Keratinocyte (primary cell): Measurements from ENCODE around the gene NCK2. TPM values are rescaled to one million over a fixed set of nuclear protein-coding genes. Genes with fewer than 3 reads are reported as not detected.

Source experiments
- DNase-seq: peaks from one replicate; pipeline ENCODE4 v3.0.0-alpha.2; 2011; ENCODE audit warnings: low read depth, missing footprints, low spot score
- FAIRE-seq: peaks from 2 replicates; lab custom pipeline; 2011; peaks lifted over from hg19 to GRCh38; lab: Jason Lieb, UNC
- H2AFZ ChIP-seq: 2 replicates; pipeline ENCODE4 v1.6.0; 2012; ENCODE audit warnings: low read length, control low read depth, inconsistent platforms; ENCODE audit not compliant: control insufficient read depth
- H3K27ac ChIP-seq: 2 replicates; pipeline ENCODE4 v1.5.1; 2011; ENCODE audit warnings: low read length; ENCODE audit not compliant: control insufficient read depth, insufficient read depth
- H3K27me3 ChIP-seq: 3 replicates; pipeline ENCODE4 v1.6.0; 2011; ENCODE audit warnings: low read length; ENCODE audit not compliant: control insufficient read depth, insufficient read depth; ENCODE audit errors: extremely low read depth
- H3K36me3 ChIP-seq, 2 experiments: 2 replicates in 1 of 2; 3 replicates in 1 of 2; pipeline ENCODE4 v1.5.1; 2011; ENCODE audit warnings: low read length in 2 of 2, mild to moderate bottlenecking in 1 of 2; ENCODE audit not compliant: control insufficient read depth in 2 of 2, insufficient read depth in 2 of 2; ENCODE audit errors: extremely low read depth in 1 of 2
- H3K4me1 ChIP-seq: 3 replicates; pipeline ENCODE4 v1.5.1; 2011; ENCODE audit warnings: low read length; ENCODE audit not compliant: control insufficient read depth, insufficient read depth; ENCODE audit errors: extremely low read depth
- H3K4me2 ChIP-seq: 3 replicates; pipeline ENCODE4 v1.6.0; 2011; ENCODE audit warnings: low read depth, low read length; ENCODE audit not compliant: control insufficient read depth, insufficient read depth; ENCODE audit errors: extremely low read depth
- H3K4me3 ChIP-seq, 3 experiments: fragments of 200-600 bp in 1 of 3; sonication (generic) in 1 of 3; 2 replicates in 2 of 3; 3 replicates in 1 of 3; pipeline ENCODE4 v1.5.1; 2011 to 2016; ENCODE audit warnings: low read length in 3 of 3, mild to moderate bottlenecking in 3 of 3, control low read depth in 2 of 3, inconsistent platforms in 1 of 3, low read depth in 1 of 3, mixed read lengths in 1 of 3, mixed run types in 1 of 3, moderate library complexity in 1 of 3; ENCODE audit not compliant: control insufficient read depth in 2 of 3, insufficient read depth in 2 of 3; ENCODE audit errors: extremely low read depth in 1 of 3
- H3K79me2 ChIP-seq: 2 replicates; pipeline ENCODE4 v1.6.0; 2012; ENCODE audit warnings: low read length; ENCODE audit not compliant: control insufficient read depth, insufficient read depth
- H3K9ac ChIP-seq: 3 replicates; pipeline ENCODE4 v1.6.0; 2011; ENCODE audit warnings: low read length; ENCODE audit not compliant: control insufficient read depth, insufficient read depth; ENCODE audit errors: extremely low read depth
- H3K9me1 ChIP-seq: 3 replicates; pipeline ENCODE4 v1.6.0; 2011; ENCODE audit warnings: low read length; ENCODE audit not compliant: control insufficient read depth, insufficient read depth; ENCODE audit errors: extremely low read depth
- H3K9me3 ChIP-seq: 2 replicates; pipeline ENCODE4 v1.5.1; 2012; ENCODE audit warnings: low read depth, low read length; ENCODE audit not compliant: control insufficient read depth
- H4K20me1 ChIP-seq: 3 replicates; pipeline ENCODE4 v1.6.0; 2011; ENCODE audit warnings: low read length; ENCODE audit not compliant: control insufficient read depth, insufficient read depth; ENCODE audit errors: extremely low read depth
- CTCF ChIP-seq, 3 experiments: IDR thresholded peaks in 1 of 3; conservative IDR thresholded peaks in 1 of 3; optimal IDR thresholded peaks in 1 of 3; 2 replicates in 2 of 3; 3 replicates in 1 of 3; pipeline versions ENCODE3 to v1.5.1; 2011; ENCODE audit warnings: low read length in 3 of 3, mild to moderate bottlenecking in 3 of 3, moderate library complexity in 2 of 3, control low read depth in 1 of 3, inconsistent platforms in 1 of 3; ENCODE audit not compliant: insufficient read depth in 2 of 3; ENCODE audit errors: extremely low read depth in 1 of 3
- EZH2 ChIP-seq: IDR thresholded peaks from one replicate; pipeline ENCODE4 v1.6.1; 2012; ENCODE audit warnings: inconsistent platforms, mild to moderate bottlenecking, low read length, moderate library complexity
- dilution Hi-C: fragments of 300-500 bp; cut with MboI; formaldehyde crosslinking; loops from one replicate; pipeline ENCODE4 v1.7.0; 2020; ENCODE audit warnings: low sequenced_read_pairs; ENCODE audit not compliant: extremely low pct_ligation_motif_present
- polyA plus RNA-seq, 5 experiments: library from polyadenylated mRNA; depleted of rRNA in 3 of 5; stranded (reverse) in 3 of 5; stranded (forward) in 1 of 5; unstranded in 1 of 5; fragments of >200 nt; gene quantifications; 1 replicate in 1 of 5; 2 replicates in 3 of 5; 3 replicates in 1 of 5; pipeline versions ENCODE4 v1.2.1 to v1.2.3, GENCODE V29; 2011 to 2012; ENCODE audit warnings: missing spikeins in 2 of 5, low read depth in 1 of 5, low replicate concordance in 1 of 5

NCK2 gene
- polyA plus RNA-seq, 1 donor (not counting 4 experiments of a cell fraction or from before 2014, with no cell fraction given) = 31.4 TPM

DNA sequence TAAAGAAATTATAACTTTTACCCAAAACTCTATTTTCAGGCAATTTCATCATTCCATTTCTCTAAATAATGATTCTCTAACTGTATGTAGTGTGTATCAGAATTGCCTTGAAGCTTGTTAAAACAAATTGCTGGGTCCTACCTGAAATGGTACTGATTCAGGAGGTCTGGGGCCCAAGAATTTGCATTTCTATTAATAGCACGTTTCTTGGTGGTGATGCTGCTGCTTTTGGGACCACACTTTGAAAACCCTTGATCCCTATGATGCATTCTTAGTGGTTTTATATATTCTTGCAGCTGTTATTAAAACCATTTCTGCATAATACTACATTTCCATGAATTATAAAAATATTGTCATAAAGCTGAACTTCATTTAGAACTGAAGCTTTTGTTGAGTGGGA lies 140.7 kb downstream of the NCK2 start:
- Histone ChIP-seq H3K4me1 (no peaks in the 10 kb centered on the region), H3K4me3 (no peak overlapping the region), H4K20me1 (no peaks in the 10 kb centered on the region), H3K9me1 (no peaks in the 10 kb centered on the region), H3K27me3 (no peaks in the 10 kb centered on the region), H3K79me2 (peaks cover 38% of the 10 kb centered on the region), H2AFZ (no peak overlapping the region), H3K9ac (no peak overlapping the region), H3K9me3 (peaks cover 2% of the 10 kb centered on the region), H3K4me2 (no peak overlapping the region), H3K36me3 (peaks cover 0 to 5% of the 10 kb centered on the region in 2 experiments), H3K27ac (no peak overlapping the region)
- dilution Hi-C loops = no loop called here
- no peak for FAIRE-seq
- DNase-seq = no peak
- TF ChIP-seq EZH2 = no peak

DNA sequence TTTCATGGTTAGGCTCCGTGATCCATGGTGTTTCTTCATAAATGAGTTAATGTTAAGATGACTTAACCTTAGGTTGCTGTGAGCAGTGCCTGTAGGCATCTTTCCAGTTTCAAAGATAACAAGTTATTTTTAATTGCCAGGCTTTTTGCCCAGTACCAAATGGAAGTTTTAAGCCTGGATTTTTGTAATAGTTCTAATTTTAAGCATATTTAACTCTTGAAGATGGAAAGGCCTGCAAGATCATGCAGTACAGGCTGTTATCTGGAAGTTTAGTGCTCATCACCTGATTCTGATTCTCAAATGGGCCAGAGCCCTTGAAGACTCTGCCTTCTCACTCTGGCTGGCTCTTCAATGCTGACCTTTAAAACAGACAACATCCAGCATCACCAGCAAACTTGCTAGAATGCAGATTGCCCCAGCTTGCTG lies 141.3 kb downstream of the NCK2 start:
- no peak for TF ChIP-seq CTCF (optimal IDR thresholded peaks at IDR 0.05 in 1 of 3, IDR thresholded peaks at IDR 0.05 in 1 of 3, conservative IDR thresholded peaks at IDR 0.05 in 1 of 3; ENCODE audit: extremely low read depth in 1 of 3, insufficient read depth in 2 of 3, low read length in 3 of 3)
- no peak for TF ChIP-seq EZH2
- dilution Hi-C loops = no loop called here
- no peak overlapping the region for H3K4me3 ChIP-seq
- H3K9ac ChIP-seq = no peak overlapping the region
- no peak overlapping the region for H3K27ac ChIP-seq
- no peak overlapping the region for H3K4me2 ChIP-seq
- H2AFZ ChIP-seq = no peak overlapping the region
- H3K79me2 ChIP-seq = peaks cover 44% of the 10 kb centered on the region
- FAIRE-seq (no peak), DNase-seq (no peak)
- no peaks in the 10 kb centered on the region for H4K20me1 ChIP-seq
- no peaks in the 10 kb centered on the region for H3K9me1 ChIP-seq
- H3K9me3 ChIP-seq = peaks cover 2% of the 10 kb centered on the region
- no peaks in the 10 kb centered on the region for H3K4me1 ChIP-seq
- no peaks in the 10 kb centered on the region for H3K27me3 ChIP-seq
- H3K36me3 ChIP-seq = peaks cover 0 to 5% of the 10 kb centered on the region in 2 experiments

GRCh38 chr2:105886687-105887086 lies 142.0 kb downstream of the NCK2 start:
- H4K20me1 ChIP-seq = no peaks in the 10 kb centered on the region
- FAIRE-seq (no peak), DNase-seq (no peak)
- H3K79me2 ChIP-seq = peaks cover 44% of the 10 kb centered on the region
- no peak overlapping the region for H3K27ac ChIP-seq
- H3K36me3 ChIP-seq = peaks cover 0 to 1% of the 10 kb centered on the region in 2 experiments
- TF ChIP-seq CTCF (optimal IDR thresholded peaks at IDR 0.05 in 1 of 3, IDR thresholded peaks at IDR 0.05 in 1 of 3, conservative IDR thresholded peaks at IDR 0.05 in 1 of 3; ENCODE audit: extremely low read depth in 1 of 3, insufficient read depth in 2 of 3, low read length in 3 of 3) (no peak), EZH2 (no peak)
- H2AFZ ChIP-seq = no peak overlapping the region
- H3K4me3 ChIP-seq = no peak overlapping the region
- peaks cover 2% of the 10 kb centered on the region for H3K9me3 ChIP-seq
- no peaks in the 10 kb centered on the region for H3K27me3 ChIP-seq
- H3K9me1 ChIP-seq = no peaks in the 10 kb centered on the region
- no peaks in the 10 kb centered on the region for H3K4me1 ChIP-seq
- no peak overlapping the region for H3K9ac ChIP-seq
- dilution Hi-C loops = no loop called here
- H3K4me2 ChIP-seq = no peak overlapping the region
